BE2C (cell line): ENCODE measurements around the gene FMN2.

Experiments
- DNase-seq: peaks from one replicate; pipeline ENCODE4 v3.0.0-alpha.2; 2020
- H3K27me3 ChIP-seq: fragments of 250-450 bp; sonication (Bioruptor Pico); 2 replicates; pipeline ENCODE4 v1.5.1; 2020; ENCODE audit warnings: mild to moderate bottlenecking
- H3K36me3 ChIP-seq: fragments of 250-450 bp; sonication (Bioruptor Pico); 2 replicates; pipeline ENCODE4 v1.5.1; 2020; ENCODE audit warnings: mild to moderate bottlenecking
- H3K4me1 ChIP-seq: fragments of 250-450 bp; sonication (Bioruptor Pico); 2 replicates; pipeline ENCODE4 v1.5.1; 2020
- H3K4me3 ChIP-seq: 2 replicates; pipeline ENCODE4 v1.5.1; 2011; ENCODE audit warnings: low read depth, low read length
- H3K9me3 ChIP-seq: fragments of 250-450 bp; sonication (Bioruptor Pico); 2 replicates; pipeline ENCODE4 v1.5.1; 2020
- TF ChIP-seq, protein P1 (sequence below): IDR thresholded peaks from 2 replicates; pipeline ENCODE4 v1.5.1; 2012; ENCODE audit warnings: mild to moderate bottlenecking, low read depth, low read length

FMN2 gene

DNA sequence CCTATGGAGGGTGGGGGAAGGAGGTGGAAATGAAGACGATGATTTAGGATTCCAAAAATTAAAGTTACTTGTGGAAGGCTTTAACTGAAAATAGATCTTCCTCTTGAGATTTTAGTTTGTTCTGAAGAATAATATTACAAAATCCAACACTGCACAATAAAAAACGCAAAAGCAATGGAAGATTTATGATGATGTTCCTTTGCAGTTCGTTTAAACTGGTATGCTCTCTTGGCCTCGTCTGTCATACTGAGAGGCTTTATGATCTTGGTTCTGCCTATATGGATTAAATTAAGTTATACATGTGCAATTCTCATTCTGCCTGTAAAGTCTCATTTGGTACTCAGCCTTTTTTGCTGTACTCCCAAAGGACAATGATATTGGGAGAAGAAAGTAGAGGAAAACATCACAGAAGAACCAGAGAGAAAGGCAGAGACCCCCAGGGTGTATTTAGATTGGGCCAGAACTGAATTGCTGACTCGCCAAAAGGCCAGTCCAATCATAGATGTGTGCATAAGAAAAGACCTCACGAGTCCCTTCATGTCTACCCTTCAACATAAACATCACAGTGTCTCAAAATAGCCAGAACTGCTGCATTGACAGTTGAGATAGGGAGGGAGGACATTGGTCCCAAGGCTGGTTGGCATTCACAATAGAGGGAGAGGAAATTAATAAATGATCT is 331.7 kb downstream of the FMN2 start:
- TF ChIP-seq, protein P1, sequence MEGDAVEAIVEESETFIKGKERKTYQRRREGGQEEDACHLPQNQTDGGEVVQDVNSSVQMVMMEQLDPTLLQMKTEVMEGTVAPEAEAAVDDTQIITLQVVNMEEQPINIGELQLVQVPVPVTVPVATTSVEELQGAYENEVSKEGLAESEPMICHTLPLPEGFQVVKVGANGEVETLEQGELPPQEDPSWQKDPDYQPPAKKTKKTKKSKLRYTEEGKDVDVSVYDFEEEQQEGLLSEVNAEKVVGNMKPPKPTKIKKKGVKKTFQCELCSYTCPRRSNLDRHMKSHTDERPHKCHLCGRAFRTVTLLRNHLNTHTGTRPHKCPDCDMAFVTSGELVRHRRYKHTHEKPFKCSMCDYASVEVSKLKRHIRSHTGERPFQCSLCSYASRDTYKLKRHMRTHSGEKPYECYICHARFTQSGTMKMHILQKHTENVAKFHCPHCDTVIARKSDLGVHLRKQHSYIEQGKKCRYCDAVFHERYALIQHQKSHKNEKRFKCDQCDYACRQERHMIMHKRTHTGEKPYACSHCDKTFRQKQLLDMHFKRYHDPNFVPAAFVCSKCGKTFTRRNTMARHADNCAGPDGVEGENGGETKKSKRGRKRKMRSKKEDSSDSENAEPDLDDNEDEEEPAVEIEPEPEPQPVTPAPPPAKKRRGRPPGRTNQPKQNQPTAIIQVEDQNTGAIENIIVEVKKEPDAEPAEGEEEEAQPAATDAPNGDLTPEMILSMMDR = no peak
- Histone ChIP-seq H3K4me3 (no peak overlapping the region), H3K36me3 (no peaks in the 10 kb centered on the region), H3K4me1 (no peaks in the 10 kb centered on the region), H3K27me3 (no peaks in the 10 kb centered on the region), H3K9me3 (no peaks in the 10 kb centered on the region)
- DNase-seq = no peak

DNA sequence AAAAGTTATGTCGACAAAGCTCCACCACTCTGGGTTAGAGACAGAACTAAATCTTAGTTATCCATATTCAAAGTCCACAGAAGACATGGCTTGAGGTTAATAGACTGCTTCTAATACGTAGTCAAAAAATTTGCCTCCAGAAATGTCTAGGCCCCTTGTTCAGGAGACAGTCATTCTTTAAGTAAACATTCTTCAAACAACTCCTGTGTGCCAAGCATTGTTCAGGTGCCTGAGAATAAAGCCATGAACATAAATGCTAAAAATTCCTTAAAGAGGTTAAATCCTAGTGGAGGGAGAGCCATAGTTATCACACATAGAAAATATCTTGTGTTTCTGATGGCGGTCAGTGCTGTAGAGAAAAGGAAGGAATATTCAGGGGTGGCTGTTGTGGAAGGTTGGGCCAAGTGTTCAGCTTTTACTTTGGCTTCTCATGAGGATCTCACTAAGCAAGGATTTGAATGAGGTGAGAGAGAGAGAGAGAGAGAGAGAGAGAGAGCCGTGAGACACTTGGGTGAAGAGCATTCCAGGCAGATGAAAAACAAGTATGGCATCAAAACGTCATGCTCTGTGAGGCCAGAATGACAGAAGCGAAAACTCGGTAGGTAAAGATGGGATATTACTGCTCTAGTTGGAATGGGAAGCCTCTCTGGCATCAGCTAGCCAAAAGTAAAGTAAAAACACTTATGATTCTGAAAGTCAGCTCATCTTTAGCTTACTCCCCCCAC is 333.2 kb downstream of the FMN2 start:
- H3K4me1 ChIP-seq = no peaks in the 10 kb centered on the region
- H3K4me3 ChIP-seq = no peak overlapping the region
- H3K36me3 ChIP-seq = no peaks in the 10 kb centered on the region
- H3K9me3 ChIP-seq = no peaks in the 10 kb centered on the region
- TF ChIP-seq, protein P1 = no peak
- no peaks in the 10 kb centered on the region for H3K27me3 ChIP-seq
- DNase-seq = no peak

DNA sequence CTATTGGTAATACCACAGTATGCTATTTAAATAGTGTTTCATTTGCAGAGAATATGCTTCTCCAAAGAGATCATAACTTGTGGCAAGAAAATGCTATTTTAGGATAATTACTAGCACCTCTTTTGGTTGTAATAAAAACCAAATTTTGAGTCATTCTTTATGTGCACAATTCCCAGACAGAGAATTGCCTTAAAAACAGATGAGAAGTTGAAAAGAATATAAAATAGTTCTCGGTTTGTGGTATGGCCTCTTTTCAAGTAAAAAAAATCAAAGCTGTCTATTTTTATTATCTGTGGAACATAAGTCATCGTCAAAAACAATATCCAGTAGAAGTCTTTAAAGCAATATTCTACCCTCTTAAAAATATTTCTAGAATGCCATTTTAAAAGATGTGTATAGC is 334.4 kb downstream of the FMN2 start:
- TF ChIP-seq, protein P1 = no peak

DNA sequence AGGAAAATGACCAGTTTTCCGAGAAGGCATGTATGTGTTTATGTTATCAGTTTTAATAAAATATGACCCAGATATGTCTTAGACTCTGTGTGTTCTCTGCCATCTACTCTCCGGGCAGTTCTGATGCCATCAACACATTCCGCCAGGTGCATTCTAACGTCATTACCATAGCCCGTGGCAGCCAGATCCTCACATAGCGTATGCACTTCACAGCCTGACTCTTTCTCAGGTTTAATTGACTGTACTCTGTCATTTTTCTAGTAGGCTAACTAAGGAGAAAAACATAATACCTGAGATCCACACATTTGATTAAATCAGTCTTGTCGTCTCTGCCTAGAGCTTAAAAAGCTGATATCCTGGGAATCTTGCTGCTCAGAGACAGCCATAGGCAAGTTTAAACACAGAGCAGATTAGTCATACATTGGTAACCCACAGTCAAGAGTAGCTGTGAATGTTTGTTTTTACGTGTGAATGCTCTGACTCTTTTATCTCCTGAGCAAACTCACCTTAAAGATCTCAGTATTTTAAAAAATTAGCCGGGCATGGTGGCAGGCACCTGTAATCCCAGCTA is 344.4 kb downstream of the FMN2 start:
- no peak overlapping the region for H3K4me3 ChIP-seq
- H3K27me3 ChIP-seq = no peaks in the 10 kb centered on the region
- H3K9me3 ChIP-seq = no peaks in the 10 kb centered on the region
- TF ChIP-seq, protein P1 = no peak
- H3K36me3 ChIP-seq = no peaks in the 10 kb centered on the region
- no peaks in the 10 kb centered on the region for H3K4me1 ChIP-seq
- no peak for DNase-seq

More for the DNA sequence above, 334.4 kb downstream of the FMN2 start:
- DNase-seq = no peak
- Histone ChIP-seq H3K27me3 (no peaks in the 10 kb centered on the region), H3K4me3 (no peak overlapping the region), H3K9me3 (no peaks in the 10 kb centered on the region), H3K36me3 (no peaks in the 10 kb centered on the region), H3K4me1 (no peaks in the 10 kb centered on the region)

GRCh38 chr1:240441669-240442068 is 350.0 kb downstream of the FMN2 start:
- H3K4me1 ChIP-seq = no peaks in the 10 kb centered on the region
- no peaks in the 10 kb centered on the region; the same call in 1 of the 2 replicates for H3K27me3 ChIP-seq
- no peaks in the 10 kb centered on the region; the same call in 1 of the 2 replicates for H3K9me3 ChIP-seq
- TF ChIP-seq, protein P1 = no peak
- no peak overlapping the region for H3K4me3 ChIP-seq
- no peaks in the 10 kb centered on the region for H3K36me3 ChIP-seq
- no peak for DNase-seq

GRCh38 chr1:240445369-240445768 is 353.7 kb downstream of the FMN2 start:
- no peak for DNase-seq
- TF ChIP-seq, protein P1 = no peak
- no peaks in the 10 kb centered on the region for H3K36me3 ChIP-seq
- H3K9me3 ChIP-seq = no peaks in the 10 kb centered on the region; the same call in 1 of the 2 replicates
- no peak overlapping the region for H3K4me3 ChIP-seq
- H3K4me1 ChIP-seq = no peaks in the 10 kb centered on the region
- no peaks in the 10 kb centered on the region; the same call in 1 of the 2 replicates for H3K27me3 ChIP-seq
